ENCODE measurements around the gene KLF13.
"Not testable (repeated sequence)": the region's sequence is repeated elsewhere in the genome, so short reads cannot be mapped to it uniquely, and the experiment has no call there.

KLF13 gene

GRCh38 chr15:31349233-31350141 lies 22.9 kb downstream of the KLF13 start:
- H3K9ac ChIP-seq (ENCODE audit: low read length), result no peak overlapping the region
- H3K27ac ChIP-seq (ENCODE audit: low read depth, low read length), result no peak overlapping the region
- peaks cover 38% of the 10 kb centered on the region for H3K4me1 ChIP-seq (ENCODE audit: control insufficient read depth, insufficient read depth, low read length)

GRCh38 chr15:31350771-31351170 lies 24.1 kb downstream of the KLF13 start:
- H3K36me3 ChIP-seq (ENCODE audit: control insufficient read depth, insufficient read depth, low read length), result no peaks in the 10 kb centered on the region
- no peak overlapping the region for H3K9ac ChIP-seq (ENCODE audit: low read length)
- H3K4me1 ChIP-seq (ENCODE audit: control insufficient read depth, insufficient read depth, low read length), result peaks cover 30% of the 10 kb centered on the region
- no peak overlapping the region for H3K27ac ChIP-seq (ENCODE audit: low read depth, low read length)
- no peaks in the 10 kb centered on the region for H3K27me3 ChIP-seq (ENCODE audit: control insufficient read depth, insufficient read depth, low read length)
- H3K9me3 ChIP-seq (ENCODE audit: control insufficient read depth, insufficient read depth, low read depth, low read length), result no peaks in the 10 kb centered on the region
- H3K4me3 ChIP-seq (ENCODE audit: low read depth, low read length), result no peak overlapping the region

More at GRCh38 chr15:31349233-31350141, 22.9 kb downstream of the KLF13 start:
- Histone ChIP-seq H3K36me3 (ENCODE audit: control insufficient read depth, insufficient read depth, low read length) (no peaks in the 10 kb centered on the region), H3K4me3 (ENCODE audit: low read depth, low read length) (no peak overlapping the region), H3K9me3 (ENCODE audit: control insufficient read depth, insufficient read depth, low read depth, low read length) (no peaks in the 10 kb centered on the region), H3K27me3 (ENCODE audit: control insufficient read depth, insufficient read depth, low read length) (no peaks in the 10 kb centered on the region)

DNA sequence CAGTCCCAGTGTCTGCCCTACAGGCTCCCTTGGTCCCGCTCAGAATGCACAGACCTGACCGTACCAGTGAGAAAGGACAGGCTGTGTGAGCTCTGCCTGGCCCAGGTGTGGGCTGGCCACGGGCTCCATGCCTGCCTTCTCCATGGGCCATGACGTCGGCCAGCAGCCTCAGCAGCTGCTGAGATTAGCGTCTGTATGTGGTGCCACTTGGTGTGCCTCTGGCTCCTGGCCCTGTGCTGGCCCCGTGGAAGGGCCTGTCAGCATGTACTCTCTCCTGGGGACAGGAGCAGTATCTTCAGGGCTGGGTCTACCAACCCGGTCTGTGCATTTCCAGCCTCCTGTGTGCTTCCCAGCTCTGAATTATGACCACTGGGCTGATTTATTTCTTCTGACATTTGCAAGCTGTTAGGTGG lies 25.7 kb downstream of the KLF13 start:
- Histone ChIP-seq H3K27ac (ENCODE audit: low read depth, low read length) (no peak overlapping the region), H3K9me3 (ENCODE audit: control insufficient read depth, insufficient read depth, low read depth, low read length) (no peaks in the 10 kb centered on the region), H3K4me3 (ENCODE audit: low read depth, low read length) (no peak overlapping the region), H3K4me1 (ENCODE audit: control insufficient read depth, insufficient read depth, low read length) (peaks cover 22% of the 10 kb centered on the region), H3K27me3 (ENCODE audit: control insufficient read depth, insufficient read depth, low read length) (no peaks in the 10 kb centered on the region), H3K36me3 (ENCODE audit: control insufficient read depth, insufficient read depth, low read length) (no peaks in the 10 kb centered on the region), H3K9ac (ENCODE audit: low read length) (no peak overlapping the region)

- no peak overlapping the region for H3K27ac ChIP-seq (ENCODE audit: low read depth, low read length)
- no peaks in the 10 kb centered on the region for H3K9me3 ChIP-seq (ENCODE audit: control insufficient read depth, insufficient read depth, low read depth, low read length)
- H3K27me3 ChIP-seq (ENCODE audit: control insufficient read depth, insufficient read depth, low read length), result no peaks in the 10 kb centered on the region
- H3K36me3 ChIP-seq (ENCODE audit: control insufficient read depth, insufficient read depth, low read length), result no peaks in the 10 kb centered on the region
- H3K9ac ChIP-seq (ENCODE audit: low read length), result no peak overlapping the region
- H3K4me1 ChIP-seq (ENCODE audit: control insufficient read depth, insufficient read depth, low read length), result peaks cover 22% of the 10 kb centered on the region
- H3K4me3 ChIP-seq (ENCODE audit: low read depth, low read length), result no peak overlapping the region
These were observed 26.5 kb downstream of the KLF13 start for GRCh38 chr15:31352911-31353811.

GRCh38 chr15:31353931-31354330 lies 27.3 kb downstream of the KLF13 start:
- 0 out of 2 replicates have a peak, but pooled peaks cover 3% of the 10 kb centered on the region for H3K36me3 ChIP-seq (ENCODE audit: control insufficient read depth, insufficient read depth, low read length)
- no peaks in the 10 kb centered on the region for H3K27me3 ChIP-seq (ENCODE audit: control insufficient read depth, insufficient read depth, low read length)
- H3K27ac ChIP-seq (ENCODE audit: low read depth, low read length), result no peak overlapping the region
- H3K4me1 ChIP-seq (ENCODE audit: control insufficient read depth, insufficient read depth, low read length), result peaks cover 22% of the 10 kb centered on the region
- no peaks in the 10 kb centered on the region for H3K9me3 ChIP-seq (ENCODE audit: control insufficient read depth, insufficient read depth, low read depth, low read length)
- H3K4me3 ChIP-seq (ENCODE audit: low read depth, low read length), result no peak overlapping the region
- peak overlapping the region; percentile 14 for H3K9ac ChIP-seq (ENCODE audit: low read length)

- not testable (repeated sequence) for H3K27ac ChIP-seq (ENCODE audit: low read depth, low read length); H3K4me3 ChIP-seq (ENCODE audit: low read depth, low read length); H3K9ac ChIP-seq (ENCODE audit: low read length); H3K9me3 ChIP-seq (ENCODE audit: control insufficient read depth, insufficient read depth, low read depth, low read length); H3K27me3 ChIP-seq (ENCODE audit: control insufficient read depth, insufficient read depth, low read length); H3K36me3 ChIP-seq (ENCODE audit: control insufficient read depth, insufficient read depth, low read length)
- H3K4me1 ChIP-seq (ENCODE audit: control insufficient read depth, insufficient read depth, low read length), result peaks cover 36% of the 10 kb centered on the region
These were observed 29.5 kb downstream of the KLF13 start for GRCh38 chr15:31356097-31356496.

- Histone ChIP-seq H3K4me3 (ENCODE audit: low read depth, low read length) (no peak overlapping the region), H3K9ac (ENCODE audit: low read length) (no peak overlapping the region), H3K4me1 (ENCODE audit: control insufficient read depth, insufficient read depth, low read length) (peaks cover 45% of the 10 kb centered on the region), H3K36me3 (ENCODE audit: control insufficient read depth, insufficient read depth, low read length) (0 out of 2 replicates have a peak, but pooled peaks cover 3% of the 10 kb centered on the region), H3K9me3 (ENCODE audit: control insufficient read depth, insufficient read depth, low read depth, low read length) (no peaks in the 10 kb centered on the region), H3K27me3 (ENCODE audit: control insufficient read depth, insufficient read depth, low read length) (no peaks in the 10 kb centered on the region), H3K27ac (ENCODE audit: low read depth, low read length) (no peak overlapping the region)
These were observed 30.5 kb downstream of the KLF13 start for GRCh38 chr15:31357148-31357547.

- Histone ChIP-seq H3K9ac (ENCODE audit: low read length) (no peak overlapping the region), H3K36me3 (ENCODE audit: control insufficient read depth, insufficient read depth, low read length) (0 out of 2 replicates have a peak, but pooled peaks cover 3% of the 10 kb centered on the region), H3K27ac (ENCODE audit: low read depth, low read length) (no peak overlapping the region), H3K4me1 (ENCODE audit: control insufficient read depth, insufficient read depth, low read length) (peaks cover 45% of the 10 kb centered on the region), H3K9me3 (ENCODE audit: control insufficient read depth, insufficient read depth, low read depth, low read length) (no peaks in the 10 kb centered on the region), H3K4me3 (ENCODE audit: low read depth, low read length) (no peak overlapping the region), H3K27me3 (ENCODE audit: control insufficient read depth, insufficient read depth, low read length) (no peaks in the 10 kb centered on the region)
These were observed 31.5 kb downstream of the KLF13 start for GRCh38 chr15:31358163-31358562.

GRCh38 chr15:31358957-31359701 lies 32.5 kb downstream of the KLF13 start:
- Histone ChIP-seq H3K27me3 (ENCODE audit: control insufficient read depth, insufficient read depth, low read length) (no peaks in the 10 kb centered on the region), H3K4me1 (ENCODE audit: control insufficient read depth, insufficient read depth, low read length) (peaks cover 45% of the 10 kb centered on the region), H3K27ac (ENCODE audit: low read depth, low read length) (no peak overlapping the region), H3K4me3 (ENCODE audit: low read depth, low read length) (no peak overlapping the region), H3K9ac (ENCODE audit: low read length) (no peak overlapping the region), H3K36me3 (ENCODE audit: control insufficient read depth, insufficient read depth, low read length) (0 out of 2 replicates have a peak, but pooled peaks cover 3% of the 10 kb centered on the region), H3K9me3 (ENCODE audit: control insufficient read depth, insufficient read depth, low read depth, low read length) (no peaks in the 10 kb centered on the region)

GRCh38 chr15:31359702-31360111 lies 33.1 kb downstream of the KLF13 start:
- H3K9me3 ChIP-seq (ENCODE audit: control insufficient read depth, insufficient read depth, low read depth, low read length), result no peaks in the 10 kb centered on the region
- no peak overlapping the region for H3K27ac ChIP-seq (ENCODE audit: low read depth, low read length)
- 0 out of 2 replicates have a peak, but pooled peaks cover 3% of the 10 kb centered on the region for H3K36me3 ChIP-seq (ENCODE audit: control insufficient read depth, insufficient read depth, low read length)
- no peak overlapping the region for H3K4me3 ChIP-seq (ENCODE audit: low read depth, low read length)
- no peaks in the 10 kb centered on the region for H3K27me3 ChIP-seq (ENCODE audit: control insufficient read depth, insufficient read depth, low read length)
- H3K9ac ChIP-seq (ENCODE audit: low read length), result no peak overlapping the region
- peaks cover 51% of the 10 kb centered on the region for H3K4me1 ChIP-seq (ENCODE audit: control insufficient read depth, insufficient read depth, low read length)
